Measurements from ENCODE around the gene B4GALNT3.
"Not testable (repeated sequence)": the region's sequence is repeated elsewhere in the genome, so short reads cannot be mapped to it uniquely, and the experiment has no call there.

The B4GALNT3 gene

GRCh38 chr12:574475-575128 lies 114.9 kb downstream of the B4GALNT3 start:
- no peak for DNase-seq (ENCODE audit: low read depth in 2 of 2, low spot score in 1 of 2)

GRCh38 chr12:575129-575502 lies 115.4 kb downstream of the B4GALNT3 start:
- no peak for DNase-seq (ENCODE audit: low read depth in 2 of 2, low spot score in 1 of 2)

GRCh38 chr12:575948-576614 lies 116.3 kb downstream of the B4GALNT3 start:
- peak; percentile 63 to 69 for DNase-seq (ENCODE audit: low read depth in 2 of 2, low spot score in 1 of 2)

GRCh38 chr12:576615-577110 lies 116.9 kb downstream of the B4GALNT3 start:
- no peak for DNase-seq (ENCODE audit: low read depth in 2 of 2, low spot score in 1 of 2)

- not testable (repeated sequence) for DNase-seq (ENCODE audit: low read depth in 2 of 2, low spot score in 1 of 2)
Observed at GRCh38 chr12:577994-578747, 118.4 kb downstream of the B4GALNT3 start.

GRCh38 chr12:578748-579419 lies 119.1 kb downstream of the B4GALNT3 start:
- DNase-seq (ENCODE audit: low read depth in 2 of 2, low spot score in 1 of 2), result no peak

GRCh38 chr12:579420-580110 lies 119.8 kb downstream of the B4GALNT3 start:
- DNase-seq (ENCODE audit: low read depth in 2 of 2, low spot score in 1 of 2), result no peak

GRCh38 chr12:580813-581212 lies 121.1 kb downstream of the B4GALNT3 start:
- no peak for DNase-seq (ENCODE audit: low read depth in 2 of 2, low spot score in 1 of 2)

GRCh38 chr12:581321-581720 lies 121.6 kb downstream of the B4GALNT3 start:
- no peak for DNase-seq (ENCODE audit: low read depth in 2 of 2, low spot score in 1 of 2)

GRCh38 chr12:581746-582145 lies 122.0 kb downstream of the B4GALNT3 start:
- no peak for DNase-seq (ENCODE audit: low read depth in 2 of 2, low spot score in 1 of 2)

GRCh38 chr12:583251-583869 lies 123.6 kb downstream of the B4GALNT3 start:
- no peak for DNase-seq (ENCODE audit: low read depth in 2 of 2, low spot score in 1 of 2)

GRCh38 chr12:585062-586061 lies 125.6 kb downstream of the B4GALNT3 start:
- no peak for DNase-seq (ENCODE audit: low read depth in 2 of 2, low spot score in 1 of 2)

GRCh38 chr12:586318-587071 lies 126.8 kb downstream of the B4GALNT3 start:
- no peak for DNase-seq (ENCODE audit: low read depth in 2 of 2, low spot score in 1 of 2)

- DNase-seq (ENCODE audit: low read depth in 2 of 2, low spot score in 1 of 2), result no peak
Observed at GRCh38 chr12:587132-588023, 127.6 kb downstream of the B4GALNT3 start.

GRCh38 chr12:588024-588322 lies 128.2 kb downstream of the B4GALNT3 start:
- DNase-seq (ENCODE audit: low read depth in 2 of 2, low spot score in 1 of 2), result no peak

- DNase-seq (ENCODE audit: low read depth in 2 of 2, low spot score in 1 of 2), result no peak
Observed at GRCh38 chr12:588646-589045, 128.9 kb downstream of the B4GALNT3 start.

- DNase-seq (ENCODE audit: low read depth in 2 of 2, low spot score in 1 of 2), result no peak
Observed at GRCh38 chr12:590206-590750, 130.5 kb downstream of the B4GALNT3 start.

All from stimulated activated CD8-positive, alpha-beta memory T cell treated with anti-CD3 and anti-CD28 coated beads, Interleukin-4, amount 100 ng/mL, for 1 hour (primary cell).